Smooth muscle cell (in vitro differentiated cells): ENCODE measurements around the gene ADPRH. TPM values are rescaled to one million over a fixed set of nuclear protein-coding genes. Genes with fewer than 3 reads are reported as not detected.

Experiments
- DNase-seq: peaks from one replicate; lab custom pipeline; 2025; ENCODE audit not compliant: unreplicated experiment; lab: John Stamatoyannopoulos, UW
- H2AFZ ChIP-seq: fragments of 200-600 bp; sonication (generic); 2 replicates; pipeline ENCODE4 v1.6.0; 2016; ENCODE audit warnings: antibody characterized with exemption, low read depth, mild to moderate bottlenecking
- H3F3A ChIP-seq: fragments of 200-600 bp; sonication (generic); 2 replicates; pipeline ENCODE4 v1.6.0; 2017; ENCODE audit warnings: antibody characterized with exemption, low read depth
- H3K27ac ChIP-seq: fragments of 200-600 bp; sonication (generic); 2 replicates; pipeline ENCODE4 v1.5.1; 2016; ENCODE audit warnings: low read depth, mild to moderate bottlenecking
- H3K27me3 ChIP-seq: fragments of 200-600 bp; sonication (generic); 2 replicates; pipeline ENCODE4 v1.6.1; 2016; ENCODE audit warnings: low read depth, mild to moderate bottlenecking
- H3K36me3 ChIP-seq: fragments of 200-600 bp; sonication (generic); 2 replicates; pipeline ENCODE4 v1.5.1; 2016; ENCODE audit warnings: low read depth
- H3K4me1 ChIP-seq: fragments of 200-600 bp; sonication (generic); 2 replicates; pipeline ENCODE4 v1.5.1; 2016; ENCODE audit warnings: low read depth
- H3K4me2 ChIP-seq: fragments of 200-600 bp; sonication (generic); 2 replicates; pipeline ENCODE4 v1.6.0; 2016; ENCODE audit warnings: mild to moderate bottlenecking
- H3K4me3 ChIP-seq: fragments of 200-600 bp; sonication (generic); 2 replicates; pipeline ENCODE4 v1.5.1; 2016; ENCODE audit warnings: mild to moderate bottlenecking
- H3K79me2 ChIP-seq: fragments of 200-600 bp; sonication (generic); 2 replicates; pipeline ENCODE4 v1.6.0; 2016; ENCODE audit warnings: low read depth, mild to moderate bottlenecking
- H3K9ac ChIP-seq: fragments of 200-600 bp; sonication (generic); 2 replicates; pipeline ENCODE4 v1.6.0; 2016; ENCODE audit warnings: low read depth
- H3K9me3 ChIP-seq: fragments of 200-600 bp; sonication (generic); replicated peaks from 2 replicates; pipeline ENCODE4 v1.5.1; 2016; ENCODE audit warnings: low read depth
- H4K20me1 ChIP-seq: fragments of 200-600 bp; sonication (generic); 2 replicates; pipeline ENCODE4 v1.6.0; 2016; ENCODE audit warnings: low read depth
- CTCF ChIP-seq: fragments of 200-600 bp; sonication (generic); IDR thresholded peaks from 2 replicates; pipeline ENCODE4 v1.5.1; 2017; ENCODE audit warnings: borderline replicate concordance, mild to moderate bottlenecking, antibody characterized with exemption; ENCODE audit not compliant: insufficient read depth, poor library complexity, severe bottlenecking
- WGBS: methylation state at CpG from one replicate; pipeline ENCODE4 v1.1.7; 2016; ENCODE audit warnings: low lambda C conversion rate; 5-methylcytosine and 5-hydroxymethylcytosine counted together
- polyA plus RNA-seq: library from polyadenylated mRNA; unstranded; fragments of >200 nt; fragmentation: Nextera tagmentation; extraction: Ambion mirVana; gene quantifications from 2 replicates; pipeline ENCODE4 v1.2.1, GENCODE V29; 2016
- total RNA-seq: library from RNA; depleted of rRNA; stranded (reverse); fragments of >200 nt; gene quantifications from 2 replicates; pipeline ENCODE4 v1.2.3, GENCODE V29; 2014

ADPRH gene
- total and polyA plus RNA-seq, 2 experiments from 2014 or later = 1.3 to 2.9 TPM

GRCh38 chr3:119597548-119598288, 18.4 kb downstream of the ADPRH start, which contains the start of gene PLA1A:
PLA1A (plus strand) TSS chr3:119597885; CDS start chr3:119597914, 29 bp downstream.
- peaks cover 3% of the 10 kb centered on the region for H3F3A ChIP-seq
- H3K9me3 ChIP-seq = no peaks in the 10 kb centered on the region
- H3K27me3 ChIP-seq = no peaks in the 10 kb centered on the region
- no peak within 1 kb of the TSS for H3K27ac ChIP-seq
- H3K36me3 ChIP-seq = no peaks in the 10 kb centered on the region
- H3K4me3 ChIP-seq = no peak within 1 kb of the TSS
- TF ChIP-seq CTCF = no peak
- H3K4me1 ChIP-seq = no peaks in the 10 kb centered on the region
- H3K9ac ChIP-seq = no peak within 1 kb of the TSS
- WGBS = 75% methylated on average over 7 of the region's 7 CpGs
- H3K79me2 ChIP-seq = no peaks in the 10 kb centered on the region
- no peaks in the 10 kb centered on the region for H4K20me1 ChIP-seq
- H3K4me2 ChIP-seq = no peak within 1 kb of the TSS
- no peak for DNase-seq
- H2AFZ ChIP-seq = no peak within 1 kb of the TSS

GRCh38 chr3:119598410-119599098, 19.3 kb downstream of the ADPRH start:
- Histone ChIP-seq H3K9me3 (no peaks in the 10 kb centered on the region), H3K36me3 (no peaks in the 10 kb centered on the region), H3K27ac (no peak overlapping the region), H3F3A (peaks cover 3% of the 10 kb centered on the region), H4K20me1 (no peaks in the 10 kb centered on the region), H3K9ac (no peak overlapping the region), H2AFZ (no peak overlapping the region), H3K27me3 (no peaks in the 10 kb centered on the region), H3K79me2 (no peaks in the 10 kb centered on the region), H3K4me2 (no peak overlapping the region), H3K4me3 (no peak overlapping the region), H3K4me1 (no peaks in the 10 kb centered on the region)
- DNase-seq = no peak
- WGBS = 96% methylated on average over 1 of the region's 1 CpG
- no peak for TF ChIP-seq CTCF

GRCh38 chr3:119599558-119600174, 20.4 kb downstream of the ADPRH start:
- no peak overlapping the region for H2AFZ ChIP-seq
- peaks cover 3% of the 10 kb centered on the region for H3F3A ChIP-seq
- H3K27ac ChIP-seq = no peak overlapping the region
- no peaks in the 10 kb centered on the region for H4K20me1 ChIP-seq
- no peaks in the 10 kb centered on the region for H3K4me1 ChIP-seq
- H3K9me3 ChIP-seq = no peaks in the 10 kb centered on the region
- H3K9ac ChIP-seq = no peak overlapping the region
- no peaks in the 10 kb centered on the region for H3K79me2 ChIP-seq
- DNase-seq = no peak
- H3K4me3 ChIP-seq = no peak overlapping the region
- WGBS = 80% methylated on average over 6 of the region's 6 CpGs
- H3K36me3 ChIP-seq = no peaks in the 10 kb centered on the region
- H3K27me3 ChIP-seq = no peaks in the 10 kb centered on the region
- TF ChIP-seq CTCF = no peak
- H3K4me2 ChIP-seq = no peak overlapping the region
